Cortex of kidney (tissue), 1 donor: ENCODE data around the gene ECSIT.

Experiments used
- DNase-seq: peaks from one replicate; lab custom pipeline; 2025; lab: John Stamatoyannopoulos, UW

ECSIT gene

DNA sequence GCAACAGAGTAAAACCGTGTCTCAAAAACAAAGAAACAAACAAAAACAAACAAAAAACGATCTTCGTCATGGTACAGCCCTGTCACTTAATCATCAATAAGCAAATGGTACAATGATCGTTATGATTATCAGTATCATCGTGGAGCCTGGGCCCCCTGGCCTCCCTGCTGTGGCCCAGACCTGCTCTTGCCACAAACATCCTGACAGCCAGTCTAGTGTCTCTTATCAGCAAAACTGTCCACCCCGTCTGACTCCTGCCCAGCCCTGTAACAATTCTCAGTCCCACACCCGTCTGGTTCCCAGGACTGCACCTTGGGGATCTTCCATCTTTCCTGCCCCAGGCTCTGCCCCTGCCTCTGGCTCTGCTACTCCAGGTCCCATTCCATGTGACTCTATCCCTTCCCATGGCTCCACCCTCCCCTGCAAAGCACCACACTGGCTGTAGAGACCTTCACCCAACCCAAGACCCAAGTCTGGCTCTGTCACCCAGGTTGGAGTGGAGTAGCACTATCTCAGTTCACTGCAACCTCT, 29.0 kb downstream of the ECSIT start:
- DNase-seq: no peak

DNA sequence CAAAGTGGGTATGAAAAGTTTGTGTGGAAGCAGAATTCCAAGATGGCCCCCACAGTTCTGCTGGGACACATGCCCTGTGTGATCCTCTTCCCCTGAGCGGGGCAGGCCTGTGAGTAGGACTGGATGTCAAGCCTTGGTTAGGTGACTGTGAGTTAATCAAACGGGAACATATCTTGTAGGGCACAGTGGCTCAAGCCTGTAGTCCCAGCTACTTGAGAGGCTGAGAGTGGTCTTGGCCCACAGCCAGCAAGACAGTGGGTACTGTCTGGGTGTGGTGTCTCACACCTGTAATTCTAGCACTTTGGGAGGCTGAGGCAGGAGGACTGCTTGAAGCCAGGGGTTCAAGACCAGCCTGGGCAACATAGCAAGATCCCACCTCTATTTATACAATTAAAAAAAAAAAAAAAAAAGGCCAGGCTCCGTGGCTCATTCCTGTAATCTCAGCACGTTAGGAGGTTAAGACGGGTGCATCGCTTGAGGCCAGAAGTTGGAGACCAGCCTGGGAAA, 29.7 kb downstream of the ECSIT start:
- no peak for DNase-seq

DNA sequence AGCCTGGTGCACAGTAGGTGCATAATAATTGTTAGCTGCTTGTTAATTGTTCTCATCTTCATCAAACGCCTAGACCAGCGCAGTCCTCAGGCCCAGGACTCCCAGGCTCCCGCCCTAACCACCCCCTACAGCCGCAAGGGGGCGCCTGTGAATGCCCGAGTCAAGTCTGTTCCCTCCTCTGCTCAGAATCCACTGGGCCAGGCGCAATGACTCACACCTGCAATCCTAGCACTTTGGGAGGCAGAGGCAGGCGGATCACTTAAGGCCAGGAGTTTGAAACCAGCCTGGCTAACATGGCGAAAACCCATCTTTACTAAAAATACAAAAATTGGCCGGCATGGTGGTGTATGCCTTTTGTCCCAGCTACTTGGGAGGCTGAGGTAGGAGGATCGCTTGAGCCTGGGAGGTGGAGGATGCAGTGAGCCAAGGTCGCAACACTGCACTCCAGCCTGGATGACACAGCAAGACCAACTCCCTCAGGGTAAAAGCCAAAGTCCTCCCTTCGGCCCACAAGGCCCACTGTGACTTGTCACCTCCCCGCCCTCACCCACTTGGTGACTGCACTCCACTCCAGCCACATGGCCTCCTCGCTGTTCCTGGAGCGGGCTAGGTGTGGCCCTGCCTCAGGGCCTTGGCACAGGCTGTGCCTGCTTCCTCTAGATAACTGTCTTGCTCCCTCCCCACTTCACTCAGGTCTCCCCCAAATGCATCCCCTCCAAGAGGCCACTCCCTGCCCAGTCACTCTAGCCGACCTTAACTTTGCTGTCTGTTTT, 32.4 kb downstream of the ECSIT start:
- no peak for DNase-seq

DNA sequence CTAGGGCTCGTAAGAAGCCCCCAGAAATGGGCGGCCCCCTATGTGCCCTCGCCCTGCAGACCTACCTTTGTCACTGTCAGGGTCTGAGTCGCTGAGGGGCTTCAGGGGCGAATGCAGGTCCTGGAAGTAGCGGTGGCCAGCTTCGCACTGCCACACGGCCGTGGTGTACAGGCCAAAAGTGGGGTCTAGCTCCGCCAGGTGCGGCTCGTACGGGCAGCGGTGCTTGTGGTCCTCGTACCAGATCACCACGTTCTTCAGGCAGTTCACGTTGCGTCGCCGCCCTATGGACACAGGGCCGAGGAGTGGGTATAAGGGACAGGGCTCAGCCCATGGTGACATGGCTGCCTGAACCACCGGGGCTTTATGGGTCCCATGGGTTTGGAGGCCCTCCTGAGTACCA, 33.0 kb downstream of the ECSIT start:
- no peak for DNase-seq

DNA sequence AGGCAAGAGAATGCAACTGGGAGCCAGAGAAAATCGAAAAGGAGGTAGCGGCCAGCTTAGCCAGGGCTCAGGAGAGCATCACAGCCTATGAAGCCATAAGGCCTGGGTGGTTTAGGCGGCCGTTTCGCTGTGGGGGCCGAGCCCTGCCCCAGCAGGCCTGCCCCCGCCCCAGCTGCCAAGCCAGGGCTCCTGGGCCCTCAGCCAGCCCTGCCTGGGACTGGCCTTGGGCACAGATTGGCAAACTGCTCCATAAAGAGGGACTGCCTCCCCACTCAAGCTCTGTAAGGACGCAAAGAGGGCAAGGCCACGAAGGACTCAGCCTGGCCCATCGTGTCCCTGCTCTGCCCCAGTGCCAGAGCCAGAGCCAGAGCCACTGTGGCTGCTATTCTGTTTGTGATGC, 33.5 kb downstream of the ECSIT start:
- DNase-seq: no peak

DNA sequence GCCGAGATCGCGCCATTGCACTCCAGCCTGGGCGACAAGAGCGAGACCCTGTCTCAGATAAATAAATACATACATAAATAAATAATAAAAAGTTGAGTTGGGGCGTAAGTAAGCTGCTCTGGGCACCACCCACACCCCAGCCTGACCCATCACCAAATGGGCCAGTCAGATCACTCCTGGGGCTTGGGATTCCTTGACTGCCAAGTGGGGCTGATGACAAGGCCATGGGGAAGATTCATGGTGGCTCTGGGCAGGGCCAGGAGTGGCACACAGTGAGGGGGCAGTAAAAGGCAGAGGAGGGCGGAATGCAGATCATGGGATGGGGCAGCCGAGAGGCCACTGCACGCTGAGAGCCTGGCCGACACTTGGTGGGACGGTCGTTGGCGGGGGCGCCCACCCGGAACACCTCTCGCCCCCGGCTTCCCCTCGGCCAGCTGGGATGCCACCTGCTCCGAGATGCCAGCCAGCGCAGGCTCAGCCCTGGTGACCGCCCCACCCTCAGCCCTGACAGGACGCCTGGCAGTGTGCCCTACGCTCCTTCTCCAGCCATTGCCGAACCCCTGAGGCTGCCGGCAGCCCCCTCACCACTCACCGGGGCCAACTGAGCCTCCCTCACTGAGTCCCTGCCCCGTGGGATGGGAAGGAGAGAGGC, 34.2 kb downstream of the ECSIT start:
- DNase-seq: no peak

DNA sequence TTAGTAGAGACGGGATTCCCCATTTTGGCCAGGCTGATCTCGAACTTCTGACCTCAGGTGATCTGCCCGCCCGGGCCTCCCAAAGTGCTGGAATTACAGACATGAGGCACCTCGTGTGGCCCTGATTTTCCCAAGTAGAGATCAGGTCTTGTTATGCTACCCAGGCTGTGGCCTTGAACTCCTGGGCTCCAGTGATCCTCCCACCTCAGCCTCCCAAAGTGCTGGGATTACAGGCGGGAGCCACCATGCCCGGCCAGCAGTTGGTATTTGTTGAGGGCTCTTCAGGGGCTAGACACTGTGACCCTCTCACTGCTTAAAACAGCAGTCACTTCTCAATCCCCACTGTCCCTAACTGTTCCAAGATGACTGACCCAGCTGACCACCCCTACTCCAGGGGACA, 39.6 kb downstream of the ECSIT start:
- DNase-seq: no peak

DNA sequence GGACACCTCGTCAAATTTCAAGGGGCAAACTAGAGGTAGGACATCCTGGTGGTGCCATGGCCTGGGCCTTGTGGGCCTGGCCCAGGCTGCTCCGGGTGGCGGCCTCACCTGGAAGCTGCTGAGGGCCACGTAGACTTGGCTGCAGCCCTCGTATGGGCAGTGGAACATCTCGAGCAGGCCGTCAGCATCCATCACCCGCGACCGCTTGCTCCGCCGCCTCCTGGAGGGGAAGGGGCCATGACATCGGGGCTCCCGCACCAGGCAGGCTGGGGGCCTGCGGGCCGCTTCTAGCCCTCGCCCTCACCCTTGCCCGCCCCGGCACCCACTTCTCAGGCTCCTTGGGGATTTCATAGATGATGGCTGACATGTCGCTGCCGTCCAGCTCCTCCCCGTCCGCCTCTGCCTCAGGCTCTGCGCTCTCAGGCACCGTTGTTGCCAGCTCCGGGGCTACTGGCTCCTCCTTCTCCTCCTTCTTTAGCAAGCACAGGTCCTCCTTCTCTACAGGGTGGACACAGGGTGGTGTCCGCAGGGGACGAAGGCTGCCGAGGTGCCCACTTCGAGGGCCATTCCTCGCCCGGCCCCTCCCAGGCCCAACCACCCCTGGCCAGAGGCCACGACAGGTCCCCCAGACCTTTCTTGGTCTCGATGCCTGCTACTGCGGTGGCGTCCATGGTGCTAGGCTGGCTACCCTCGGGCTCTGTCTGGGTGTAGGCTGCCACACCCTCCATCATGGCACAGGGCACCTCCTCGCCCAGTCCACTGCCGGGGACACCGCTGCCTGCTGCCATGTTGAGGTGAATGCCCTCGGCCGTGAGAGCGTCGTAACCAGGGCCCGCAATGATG, 42.1 kb downstream of the ECSIT start:
- DNase-seq: no peak

DNA sequence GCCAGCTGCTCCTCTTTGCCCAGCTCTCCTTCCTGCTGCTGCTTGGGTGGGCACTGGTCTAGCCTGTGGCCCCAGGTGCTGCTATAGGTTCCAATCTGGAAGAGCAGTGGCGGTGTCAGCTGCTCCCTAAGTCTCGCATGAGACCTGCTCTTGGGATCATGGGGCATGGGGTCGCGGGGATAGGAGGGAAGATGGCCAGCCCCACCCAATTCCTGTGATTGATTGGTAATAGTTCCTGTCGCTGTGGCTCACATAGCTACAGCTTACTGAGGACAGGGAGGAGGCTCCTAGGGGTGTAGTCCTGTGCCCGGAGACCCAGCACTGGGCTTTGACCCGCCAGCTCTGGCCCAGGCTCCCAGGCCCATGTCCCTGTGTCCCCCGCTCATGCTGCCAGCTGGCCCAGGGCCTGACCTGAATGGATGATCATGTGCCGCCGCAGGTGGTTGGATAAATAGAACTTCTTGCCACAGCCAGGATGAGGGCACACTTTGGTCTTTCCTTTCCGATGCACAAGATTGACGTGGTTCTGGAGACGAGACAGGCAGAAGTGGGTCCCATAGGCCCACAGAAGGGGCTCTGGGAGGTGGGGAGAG, 43.6 kb downstream of the ECSIT start:
- no peak for DNase-seq

DNA sequence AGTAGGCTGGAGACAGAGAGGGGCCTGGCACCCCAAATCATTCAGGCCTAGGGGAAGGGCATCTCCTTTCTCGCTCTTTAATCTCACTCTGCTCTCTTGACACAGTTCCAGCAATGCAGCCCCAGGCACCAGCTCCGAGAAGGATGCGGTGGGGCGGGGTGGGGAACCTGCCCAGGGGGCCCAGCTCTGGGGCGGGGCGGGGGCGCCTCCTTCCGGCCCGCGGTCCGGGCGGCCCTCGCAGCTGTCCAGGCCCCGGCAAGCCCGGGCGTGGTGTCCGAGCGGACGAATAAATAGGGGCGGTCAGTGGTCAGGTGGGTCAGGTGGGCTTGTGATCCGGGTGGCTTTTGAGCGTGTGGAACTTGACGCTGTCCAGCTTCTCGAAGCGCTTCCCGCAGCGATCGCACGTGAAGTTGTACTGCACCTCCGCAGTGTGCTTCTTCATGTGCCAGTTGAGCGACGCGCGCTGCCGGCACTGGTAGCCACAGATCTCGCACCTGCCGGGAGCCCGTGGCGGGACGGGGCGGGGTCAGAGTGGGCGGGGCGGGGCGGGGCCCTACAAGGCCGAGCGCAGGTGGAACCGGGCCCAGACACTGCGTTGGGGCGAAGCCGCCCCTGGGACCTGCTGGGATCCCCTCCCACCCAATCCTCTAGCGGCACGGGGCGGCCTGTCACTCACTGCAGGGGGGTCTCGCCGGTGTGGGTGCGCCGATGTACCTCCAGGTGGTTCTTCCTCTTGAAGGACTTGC, 45.4 kb downstream of the ECSIT start:
- no peak for DNase-seq

DNA sequence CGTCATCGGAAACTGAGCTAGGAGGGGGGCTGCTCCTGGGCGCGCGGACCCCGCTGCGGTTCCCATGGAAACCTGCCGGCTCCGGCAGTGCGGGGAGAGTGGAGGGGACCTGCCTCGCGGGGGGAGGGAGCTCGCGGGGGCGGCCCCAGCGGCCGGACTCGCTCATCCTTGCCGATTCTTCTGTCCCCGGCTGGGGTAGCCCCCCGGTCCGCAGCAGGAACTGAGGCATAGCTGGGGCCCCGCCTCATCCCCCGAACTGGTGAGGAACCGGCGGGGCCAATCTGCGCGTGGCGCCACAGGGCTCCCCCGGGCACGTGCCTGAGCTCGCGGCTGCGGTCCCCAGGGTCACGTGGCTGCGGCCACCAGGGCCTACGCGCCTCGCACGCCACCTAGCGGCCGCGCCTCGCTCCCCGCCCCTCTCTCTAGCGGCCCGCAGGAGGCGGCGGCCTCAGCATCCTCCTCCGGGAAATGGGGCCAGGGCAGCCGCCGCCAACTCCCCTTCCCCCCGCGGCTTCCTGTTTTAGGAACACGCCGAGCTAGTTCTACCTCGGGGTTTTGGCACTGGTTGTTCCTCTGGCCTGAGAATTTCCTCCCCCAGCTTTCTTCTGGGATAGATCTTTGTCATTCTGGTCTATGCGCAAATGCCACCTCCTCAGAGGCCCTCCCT, 46.4 kb downstream of the ECSIT start:
- no peak for DNase-seq

DNA sequence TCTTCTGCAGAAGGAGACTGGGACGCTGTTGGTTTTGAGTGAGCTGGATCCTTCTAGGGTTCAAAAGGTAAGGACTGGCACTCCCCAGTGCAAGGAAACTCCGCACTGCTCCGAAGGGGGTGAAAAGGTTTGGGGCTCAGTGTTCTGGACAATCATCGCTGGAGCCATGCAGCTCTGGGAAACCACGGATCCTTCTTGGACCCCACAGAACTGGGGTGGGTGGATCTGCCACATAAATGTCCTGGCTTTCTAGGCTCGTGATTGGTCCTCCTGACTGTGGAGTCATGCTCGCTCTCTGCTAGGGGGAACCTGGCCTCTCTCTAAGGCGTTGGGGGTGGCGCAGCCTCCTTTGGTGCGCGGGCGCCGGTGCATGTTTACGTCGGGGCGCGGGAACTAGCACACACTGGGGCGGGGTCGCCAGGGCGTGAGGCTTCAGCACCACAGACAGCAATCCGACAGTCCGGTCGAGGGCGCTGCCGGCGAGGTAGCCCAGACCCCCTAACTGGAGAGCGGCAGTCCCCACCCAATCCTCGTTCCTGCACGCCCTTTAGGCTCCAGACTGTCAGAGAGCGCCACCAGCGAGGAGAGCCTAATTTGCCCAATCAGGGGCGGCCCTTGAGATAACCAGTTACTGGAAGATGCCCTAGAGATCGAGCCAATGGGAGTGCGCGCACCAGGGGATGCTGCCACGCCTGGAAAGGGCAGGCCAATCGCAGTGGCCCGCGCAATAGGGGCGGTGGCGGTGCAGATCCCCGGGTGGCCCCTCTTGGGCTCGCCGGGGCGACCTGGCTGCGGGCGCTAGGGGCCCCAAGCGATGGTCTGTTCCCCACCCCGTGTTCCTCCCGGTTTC, 47.2 kb downstream of the ECSIT start:
- DNase-seq: no peak

DNA sequence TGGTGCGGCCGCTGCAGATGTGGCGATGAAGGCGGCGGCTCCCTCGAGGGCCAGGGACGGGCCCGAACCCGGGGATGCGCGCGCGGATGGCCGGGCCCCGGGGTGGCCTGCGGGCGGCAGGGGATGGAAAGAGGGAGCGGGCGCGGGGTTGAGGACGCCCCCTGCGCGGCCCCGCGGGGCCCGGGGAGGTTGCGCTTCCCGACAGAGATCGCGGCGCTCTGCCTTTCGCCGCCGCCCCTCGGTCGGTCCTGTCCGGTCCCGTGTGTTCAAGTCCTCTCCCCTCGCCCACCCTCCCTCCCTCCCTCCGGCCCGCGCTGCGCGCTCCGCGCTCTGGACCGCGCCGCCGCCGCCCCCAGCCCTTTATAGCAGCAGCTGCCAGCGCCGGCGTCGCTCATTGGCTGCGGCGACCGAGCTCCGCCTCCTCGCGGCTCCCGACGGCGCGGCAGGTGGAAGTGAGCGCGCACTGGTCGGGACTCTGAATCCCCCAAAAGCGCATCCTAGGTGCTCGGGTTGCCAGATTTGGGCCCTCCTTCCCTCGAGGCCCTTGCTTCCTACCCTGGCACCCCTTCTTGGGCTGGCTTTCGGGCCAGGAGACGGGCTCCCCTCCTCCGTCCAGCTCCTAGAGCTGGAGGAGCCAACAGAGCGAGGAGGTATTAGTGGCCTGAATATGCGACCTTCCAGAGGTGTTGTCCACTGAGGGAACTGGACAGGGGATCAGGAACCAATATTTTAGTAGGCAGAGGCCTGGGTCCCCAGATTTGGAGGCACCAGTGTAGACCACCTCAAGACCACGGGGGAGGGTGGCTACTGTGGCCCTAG, 48.0 kb downstream of the ECSIT start, which contains the start of gene ELAVL3:
Gene ELAVL3, minus strand, starts transcription at position 332 of the 819 bp plus-strand sequence. CDS start 438 bp downstream, outside the sequence.
- DNase-seq: no peak

DNA sequence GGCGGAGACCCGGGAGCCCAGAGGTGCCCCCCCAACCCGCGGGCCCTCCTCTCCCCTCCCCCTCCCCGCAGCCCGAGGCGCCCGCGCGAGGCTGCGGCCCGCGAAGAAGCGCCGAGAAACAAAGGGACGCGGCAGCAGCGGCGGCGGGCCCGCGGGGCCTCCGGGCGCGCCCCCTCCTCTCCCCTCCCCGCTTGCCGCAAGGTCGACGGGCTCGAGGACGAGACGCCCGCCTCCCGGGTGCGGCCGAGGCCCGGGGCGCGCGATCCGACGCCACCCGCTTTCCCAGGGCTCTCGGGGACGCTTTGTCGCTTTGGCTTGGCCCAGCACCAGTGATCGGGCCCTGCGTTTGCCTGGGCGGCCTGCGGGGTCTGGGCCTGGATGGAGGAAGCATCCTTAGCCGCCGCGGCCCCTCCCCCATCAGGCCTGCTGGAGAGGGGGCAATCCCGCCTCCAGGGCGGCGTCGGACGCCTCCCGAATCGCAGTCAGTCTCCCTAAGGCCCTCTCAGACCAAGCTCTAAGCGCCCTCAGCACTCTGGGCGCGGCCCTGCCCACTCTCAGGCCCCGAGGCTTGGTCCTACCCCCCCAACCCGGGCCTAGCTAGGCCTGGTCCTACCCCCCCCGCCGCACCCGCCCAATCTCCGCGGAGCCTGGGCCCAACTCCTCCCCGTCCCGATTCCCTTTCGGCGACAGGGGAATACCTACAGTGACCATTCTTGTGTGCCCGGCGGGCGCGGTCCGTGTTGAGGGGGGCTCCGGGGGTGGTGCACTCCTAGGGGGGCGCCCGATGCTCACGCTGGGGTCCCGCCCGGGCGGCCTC, 48.8 kb downstream of the ECSIT start:
- DNase-seq: no peak

DNA sequence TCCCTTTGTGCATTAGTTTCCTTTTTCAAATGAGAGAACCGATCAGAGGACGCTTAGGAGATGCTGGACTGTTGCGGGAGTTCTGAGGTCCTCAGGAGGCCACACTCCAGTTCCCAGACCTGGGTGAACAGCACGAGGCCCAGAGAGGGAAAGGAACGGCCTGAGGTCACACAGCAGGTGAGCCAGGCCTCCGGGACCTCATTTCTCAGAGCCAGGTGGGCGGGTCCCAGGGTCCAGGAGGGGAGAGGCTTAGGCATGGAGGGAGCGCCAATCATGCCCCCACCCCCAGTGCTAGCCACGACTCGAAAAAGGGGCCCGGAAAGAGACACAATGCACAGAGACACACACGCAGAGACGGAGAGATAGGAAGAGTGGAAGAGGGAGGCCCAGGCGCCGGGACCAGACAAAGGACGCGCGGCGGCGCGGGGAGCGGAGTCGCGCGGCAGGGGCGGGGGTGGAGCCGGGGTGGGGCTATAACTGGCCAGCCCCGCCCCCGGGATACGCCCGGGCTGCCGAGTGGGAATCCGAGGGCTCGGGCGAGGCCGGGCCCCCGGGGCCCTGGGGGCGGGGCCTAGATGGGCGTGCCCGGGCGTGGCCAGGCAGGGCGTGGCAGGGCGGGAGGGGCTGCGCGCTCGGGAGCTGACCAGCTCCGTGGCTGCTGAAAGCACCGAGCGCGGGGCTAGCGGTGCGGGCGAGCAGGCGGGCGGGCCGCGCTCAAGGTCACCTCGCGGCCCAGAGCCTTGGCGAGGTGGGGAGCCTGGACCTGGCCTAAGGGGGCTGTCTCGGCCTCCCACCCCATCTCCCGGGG, 49.6 kb downstream of the ECSIT start:
- no peak for DNase-seq

DNA sequence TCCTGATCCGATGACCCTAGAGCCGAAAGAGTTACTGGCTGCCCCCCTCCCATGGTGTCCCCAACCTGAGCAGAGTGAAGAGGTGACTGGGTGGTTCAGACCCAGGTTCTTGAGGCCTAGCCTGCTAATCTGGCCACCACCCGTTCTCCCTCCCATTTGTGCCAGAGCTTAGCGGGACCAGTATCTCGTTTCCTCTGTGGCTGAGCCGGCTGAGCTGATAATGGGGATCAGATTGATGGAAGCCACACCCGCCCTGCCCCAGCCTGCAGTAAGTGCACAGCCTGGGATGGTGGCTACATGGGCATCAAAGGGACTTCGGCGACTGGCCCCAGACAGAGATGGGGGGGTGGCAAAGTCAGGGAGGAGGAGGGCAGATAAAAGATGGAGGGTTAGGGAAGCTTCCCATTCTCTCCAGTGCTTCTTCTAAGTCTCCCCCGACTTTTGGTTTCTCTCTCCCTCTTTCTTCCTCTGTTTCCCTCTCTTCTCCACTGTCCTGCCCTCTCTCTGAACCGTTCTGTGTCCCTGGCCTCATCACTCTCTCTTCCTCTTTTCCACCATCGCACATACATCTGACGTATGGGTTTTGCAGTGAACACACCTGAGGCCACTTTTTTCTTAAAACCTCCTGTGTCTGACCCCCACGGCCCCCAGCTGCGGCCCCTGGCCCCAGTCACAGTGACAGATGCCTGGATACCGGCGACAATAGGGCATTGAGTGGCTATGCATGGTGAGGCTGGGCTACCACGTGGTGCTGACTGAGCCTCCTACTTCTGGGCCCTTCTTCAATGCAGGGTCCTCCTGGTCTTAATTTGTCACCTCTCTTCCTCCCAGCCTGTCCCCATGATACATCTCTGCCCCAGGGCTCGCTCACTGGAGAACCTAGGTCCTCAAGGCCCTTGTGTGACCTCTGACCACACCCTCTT, 50.5 kb downstream of the ECSIT start:
- DNase-seq: no peak
